MCF 10A (cell line): ENCODE measurements around the gene ISG20L2. TPM values are rescaled to one million over a fixed set of nuclear protein-coding genes. Genes with fewer than 3 reads are reported as not detected.

Experiments
- BruUV-seq: library from RNA; stranded (reverse); fragments of 400-500 nt; replicated peaks from 2 replicates; lab custom pipeline; 2021; lab: Mats Ljungman, UMichigan
- CTCF ChIA-PET: fragments of 300-600 bp; sonication (Branson Sonifier 250); formaldehyde crosslinking; extraction: SDS; loops from one replicate; lab custom pipeline; 2021; ENCODE audit warnings: antibody characterized with exemption, inconsistent platforms; lab: Yijun Ruan, JAX
- POLR2A ChIA-PET: fragments of 300-600, 350-650 bp; sonication (Branson Sonifier 250); formaldehyde crosslinking; extraction: SDS; loops from one replicate; lab custom pipeline; 2020; ENCODE audit warnings: antibody characterized with exemption, inconsistent platforms; lab: Yijun Ruan, JAX
- DNase-seq: peaks from one replicate; pipeline ENCODE4 v3.0.0-alpha.2; 2018; ENCODE audit not compliant: unreplicated experiment
- H3K27ac Mint-ChIP-seq: one replicate; pipeline ENCODE4 v1.8.0; 2022; ENCODE audit warnings: mild to moderate bottlenecking, low read depth, mixed read lengths; ENCODE audit not compliant: unreplicated experiment
- H3K27me3 Mint-ChIP-seq: one replicate; pipeline ENCODE4 v1.8.0; 2022; ENCODE audit warnings: mixed read lengths; ENCODE audit not compliant: insufficient read depth, unreplicated experiment
- H3K36me3 Mint-ChIP-seq: one replicate; pipeline ENCODE4 v1.8.0; 2022; ENCODE audit warnings: mild to moderate bottlenecking, moderate library complexity, mixed read lengths; ENCODE audit not compliant: insufficient read depth, unreplicated experiment
- H3K4me1 Mint-ChIP-seq: one replicate; pipeline ENCODE4 v1.8.0; 2022; ENCODE audit warnings: mixed read lengths; ENCODE audit not compliant: insufficient read depth, unreplicated experiment
- H3K4me3 Mint-ChIP-seq: one replicate; pipeline ENCODE4 v1.8.0; 2022; ENCODE audit warnings: mild to moderate bottlenecking, moderate library complexity, mixed read lengths; ENCODE audit not compliant: unreplicated experiment
- H3K9me3 Mint-ChIP-seq: one replicate; pipeline ENCODE4 v1.8.0; 2022; ENCODE audit warnings: mixed read lengths; ENCODE audit not compliant: unreplicated experiment
- intact Hi-C: fragments of 100-400 bp; cut with micrococcal nuclease; formaldehyde crosslinking; loops from 2 replicates; pipeline ENCODE4 v1.14.1; 2022
- total RNA-seq: library from RNA; stranded (reverse); gene quantifications from 2 replicates; pipeline ENCODE4 v1.2.3, GENCODE V29; 2022
- TF ChIP-seq, protein P1 (sequence below): fragments of 200-600 bp; IDR thresholded peaks from one replicate; pipeline ENCODE4 v1.8.0; 2022; ENCODE audit warnings: antibody characterized with exemption, mild to moderate bottlenecking; ENCODE audit not compliant: unreplicated experiment

Gene ISG20L2
- total RNA-seq, 1 experiment from 2014 or later = 57.5 TPM

DNA sequence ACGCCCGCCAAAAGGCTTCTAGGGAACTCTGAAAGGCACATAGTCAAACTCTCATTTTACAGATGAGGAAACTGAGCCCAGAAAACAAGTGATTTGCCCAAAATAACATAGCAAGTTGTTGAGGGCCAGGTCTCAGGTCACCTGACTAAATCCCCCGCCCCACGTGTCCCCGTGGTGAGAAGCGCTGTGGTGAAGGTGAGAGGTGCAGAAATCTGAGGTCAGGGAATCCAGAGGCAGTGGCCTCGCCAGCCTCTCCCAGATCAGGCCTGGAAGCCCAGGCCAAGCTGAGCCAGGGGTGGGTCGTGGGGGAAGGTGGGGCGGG, 17.8 kb upstream of the ISG20L2 start:
- BruUV-seq = no TSS peak
- intact Hi-C loops = loop anchor here (1.0 to 10.0 kb wide), 2 partner anchors 21 to 242 kb away; partner anchors contain the start of genes MEF2D and PRCC
- DNase-seq = no peak
- peak overlapping the region; percentile 79 for H3K4me3 Mint-ChIP-seq
- peaks cover 66% of the 10 kb centered on the region for H3K36me3 Mint-ChIP-seq
- TF ChIP-seq, protein P1, sequence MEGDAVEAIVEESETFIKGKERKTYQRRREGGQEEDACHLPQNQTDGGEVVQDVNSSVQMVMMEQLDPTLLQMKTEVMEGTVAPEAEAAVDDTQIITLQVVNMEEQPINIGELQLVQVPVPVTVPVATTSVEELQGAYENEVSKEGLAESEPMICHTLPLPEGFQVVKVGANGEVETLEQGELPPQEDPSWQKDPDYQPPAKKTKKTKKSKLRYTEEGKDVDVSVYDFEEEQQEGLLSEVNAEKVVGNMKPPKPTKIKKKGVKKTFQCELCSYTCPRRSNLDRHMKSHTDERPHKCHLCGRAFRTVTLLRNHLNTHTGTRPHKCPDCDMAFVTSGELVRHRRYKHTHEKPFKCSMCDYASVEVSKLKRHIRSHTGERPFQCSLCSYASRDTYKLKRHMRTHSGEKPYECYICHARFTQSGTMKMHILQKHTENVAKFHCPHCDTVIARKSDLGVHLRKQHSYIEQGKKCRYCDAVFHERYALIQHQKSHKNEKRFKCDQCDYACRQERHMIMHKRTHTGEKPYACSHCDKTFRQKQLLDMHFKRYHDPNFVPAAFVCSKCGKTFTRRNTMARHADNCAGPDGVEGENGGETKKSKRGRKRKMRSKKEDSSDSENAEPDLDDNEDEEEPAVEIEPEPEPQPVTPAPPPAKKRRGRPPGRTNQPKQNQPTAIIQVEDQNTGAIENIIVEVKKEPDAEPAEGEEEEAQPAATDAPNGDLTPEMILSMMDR = no peak
- CTCF ChIA-PET = interaction anchor here (0.6 to 10.3 kb wide), 5 partner anchors 10 to 137 kb away, joined by 3 to 136 read pairs (median 5); partner anchors contain the start of genes ISG20L2 and METTL25B
- H3K4me1 Mint-ChIP-seq = peaks cover 65% of the 10 kb centered on the region
- H3K9me3 Mint-ChIP-seq = no peaks in the 10 kb centered on the region
- no peaks in the 10 kb centered on the region for H3K27me3 Mint-ChIP-seq
- peak overlapping the region; percentile 99 for H3K27ac Mint-ChIP-seq
- POLR2A ChIA-PET = interaction anchor here (1.5 to 10.4 kb wide), 3 partner anchors 18 to 62 kb away, joined by 3 to 375 read pairs (median 78); partner anchors contain the start of genes ISG20L2, METTL25B and PRCC

- Mint-ChIP-seq H3K27ac (peak overlapping the region; percentile 99), H3K27me3 (no peaks in the 10 kb centered on the region), H3K9me3 (no peaks in the 10 kb centered on the region), H3K4me3 (peak overlapping the region; percentile 79), H3K36me3 (peaks cover 70% of the 10 kb centered on the region), H3K4me1 (peaks cover 69% of the 10 kb centered on the region)
- no TSS peak for BruUV-seq
- intact Hi-C loops = loop anchor here (1.0 to 10.0 kb wide), 2 partner anchors 21 to 241 kb away; partner anchors contain the start of genes MEF2D and PRCC
- POLR2A ChIA-PET = interaction anchor here (4.2 to 10.4 kb wide), 2 partner anchors 18 to 23 kb away, joined by 78 to 375 read pairs; partner anchors contain the start of genes ISG20L2, METTL25B and PRCC
- no peak for DNase-seq
- CTCF ChIA-PET = interaction anchor here (0.6 to 10.3 kb wide), 5 partner anchors 9 to 137 kb away, joined by 3 to 136 read pairs (median 5); partner anchors contain the start of genes ISG20L2 and METTL25B
- TF ChIP-seq, protein P1 = no peak
These were observed 17.3 kb upstream of the ISG20L2 start for GRCh38 chr1:156745881-156746280.

DNA sequence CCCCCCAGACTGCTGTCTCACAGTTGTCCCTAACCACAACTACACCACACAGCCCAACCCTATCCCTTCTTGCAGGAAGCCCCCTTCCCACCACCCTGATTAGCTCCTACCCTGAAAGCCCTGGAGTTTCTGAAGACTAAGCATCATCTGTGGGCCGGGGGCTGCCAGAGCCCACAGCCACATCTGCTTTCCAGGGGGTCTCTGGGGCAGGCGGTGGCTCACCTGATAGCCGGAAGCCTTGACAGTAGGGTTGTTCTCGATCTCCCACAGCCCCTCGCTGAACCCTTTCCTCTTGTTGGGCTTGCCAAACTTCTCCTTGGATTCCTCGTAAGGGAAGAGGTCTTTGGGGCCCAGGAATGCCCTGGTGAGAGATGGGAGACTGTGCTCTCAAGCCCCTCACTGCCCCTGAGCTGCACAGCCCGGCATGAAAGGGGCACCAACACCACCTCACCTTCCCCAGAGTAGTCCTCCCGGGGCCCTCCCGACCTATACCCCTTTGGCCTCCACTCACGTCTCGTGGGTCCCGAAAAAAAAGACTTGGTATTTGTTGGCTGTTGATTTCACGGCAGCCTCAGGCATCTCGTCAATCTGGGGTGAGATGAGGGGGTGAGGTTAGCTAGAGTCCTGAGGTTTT, 16.3 kb upstream of the ISG20L2 start:
- no TSS peak for BruUV-seq
- ChIA-PET CTCF (interaction anchor here (0.6 to 10.3 kb wide), 3 partner anchors 17 to 55 kb away, joined by 4 to 136 read pairs (median 13); partner anchors contain the start of genes ISG20L2 and METTL25B), POLR2A (interaction anchor here (4.2 to 10.4 kb wide), 2 partner anchors 17 to 24 kb away, joined by 78 to 375 read pairs; partner anchors contain the start of genes ISG20L2, METTL25B and PRCC)
- TF ChIP-seq, protein P1 = no peak
- no peak for DNase-seq
- no peaks in the 10 kb centered on the region for H3K9me3 Mint-ChIP-seq
- no peaks in the 10 kb centered on the region for H3K27me3 Mint-ChIP-seq
- intact Hi-C loops = loop anchor here (10.0 kb wide), 1 partner anchor 240 kb away; the partner anchor contains the start of gene MEF2D
- H3K36me3 Mint-ChIP-seq = peaks cover 68% of the 10 kb centered on the region
- H3K4me1 Mint-ChIP-seq = peaks cover 63% of the 10 kb centered on the region
- H3K4me3 Mint-ChIP-seq = peak overlapping the region; percentile 79
- H3K27ac Mint-ChIP-seq = peak overlapping the region; percentile 99

DNA sequence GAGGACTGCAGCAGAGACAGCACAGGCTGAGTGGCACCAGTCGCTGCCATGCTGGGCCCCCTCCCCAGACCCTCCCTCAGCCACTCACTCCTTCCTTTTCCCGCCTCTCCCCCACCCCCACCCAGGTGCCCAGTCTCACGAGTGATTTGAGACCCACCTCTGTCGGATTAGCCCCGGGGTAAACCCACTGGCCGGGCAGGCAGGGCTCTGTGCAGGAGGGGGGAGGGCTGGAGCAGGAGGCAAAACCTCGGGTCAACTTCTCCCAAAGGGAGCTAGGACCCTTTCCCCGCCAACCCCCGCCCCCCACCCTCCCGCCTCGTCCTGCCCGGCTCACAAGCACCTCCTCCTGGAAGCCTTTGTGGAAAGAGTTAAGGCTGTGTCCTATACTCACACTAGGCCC, 15.8 kb upstream of the ISG20L2 start:
- DNase-seq = no peak
- Mint-ChIP-seq H3K27ac (peak overlapping the region; percentile 99), H3K9me3 (no peaks in the 10 kb centered on the region), H3K4me3 (no peak overlapping the region), H3K36me3 (peaks cover 65% of the 10 kb centered on the region), H3K27me3 (no peaks in the 10 kb centered on the region), H3K4me1 (peaks cover 57% of the 10 kb centered on the region)
- intact Hi-C loops = loop anchor here (10.0 kb wide), 1 partner anchor 240 kb away; the partner anchor contains the start of gene MEF2D
- BruUV-seq = no TSS peak
- POLR2A ChIA-PET = interaction anchor here (4.2 to 10.4 kb wide), 2 partner anchors 16 to 24 kb away, joined by 78 to 375 read pairs; partner anchors contain the start of genes ISG20L2, METTL25B and PRCC
- TF ChIP-seq, protein P1 = no peak
- CTCF ChIA-PET = interaction anchor here (0.6 to 10.3 kb wide), 4 partner anchors 10 to 55 kb away, joined by 3 to 136 read pairs (median 8); partner anchors contain the start of genes ISG20L2 and METTL25B
